Kidney (tissue), 14 donors: Measurements from ENCODE around the gene PNMA8C. TPM values are rescaled to one million over a fixed set of nuclear protein-coding genes. Genes with fewer than 3 reads are reported as not detected.

ENCODE experiments used
- DNase-seq, 5 donors: peaks; one replicate each; pipeline ENCODE4 v3.0.0-alpha.2; 2013 to 2020
- FAIRE-seq: peaks from 2 replicates; lab custom pipeline; 2012; peaks lifted over from hg19 to GRCh38; lab: Jason Lieb, UNC
- H3K27ac ChIP-seq, 2 donors: one replicate each; pipeline ENCODE4 v1.7.0; 2013; ENCODE audit warnings: low read depth in 2 of 2, low read length in 2 of 2, inconsistent platforms in 1 of 2
- H3K27me3 ChIP-seq: one replicate; pipeline ENCODE4 v1.7.1; 2013; ENCODE audit warnings: low read length, inconsistent platforms; ENCODE audit not compliant: control insufficient read depth, insufficient read depth
- H3K36me3 ChIP-seq, 3 donors: one replicate each; pipeline versions ENCODE4 v1.7.0 to v1.7.1; 2013; ENCODE audit warnings: low read length in 3 of 3, control low read depth in 1 of 3, inconsistent platforms in 1 of 3; ENCODE audit not compliant: insufficient read depth in 3 of 3, control insufficient read depth in 2 of 3
- H3K4me1 ChIP-seq, 3 donors: one replicate each; pipeline versions ENCODE4 v1.7.0 to v1.7.1; 2013; ENCODE audit warnings: low read length in 3 of 3, inconsistent platforms in 1 of 3, low read depth in 1 of 3; ENCODE audit not compliant: control insufficient read depth in 2 of 3, insufficient read depth in 2 of 3
- H3K4me3 ChIP-seq, 3 donors: one replicate each; pipeline versions ENCODE4 v1.7.0 to v1.8.1; 2013; ENCODE audit warnings: low read length in 3 of 3, control low read depth in 1 of 3, inconsistent platforms in 1 of 3
- H3K9ac ChIP-seq, 3 donors: one replicate each; pipeline versions ENCODE4 v1.7.0 to v1.7.1; 2013; ENCODE audit warnings: low read length in 3 of 3, control low read depth in 1 of 3, inconsistent platforms in 1 of 3
- H3K9me3 ChIP-seq, 3 donors: one replicate each; pipeline versions ENCODE4 v1.7.0 to v1.7.1; 2013; ENCODE audit warnings: low read length in 3 of 3, control low read depth in 1 of 3, inconsistent platforms in 1 of 3; ENCODE audit not compliant: control insufficient read depth in 2 of 3, insufficient read depth in 1 of 3
- intact Hi-C: fragments of 100-400 bp; cut with DNase I; formaldehyde crosslinking; loops from one replicate; pipeline ENCODE4 v1.11.1; 2022
- polyA plus RNA-seq: library from polyadenylated mRNA; stranded (reverse); fragments of 350-450 nt; fragmentation: Illumina TruSeq; extraction: RNeasy Lipid Tissue Mini Kit (QIAGEN cat#74804); gene quantifications from one replicate; pipeline ENCODE4 v1.2.3, GENCODE V29; 2014; ENCODE audit warnings: low read depth, low replicate concordance; ENCODE audit not compliant: insufficient read depth
- total RNA-seq: library from RNA; stranded (reverse); fragmentation: NEBNext Ultra II Directional; extraction: Animal tissue kit (Norgen Biotek cat#: 25700); gene quantifications from one replicate; pipeline ENCODE4 v1.2.1, GENCODE V29; 2021
- TF ChIP-seq, protein P1 (sequence below): IDR thresholded peaks from 3 replicates; pipeline ENCODE4 v1.5.1; 2012; ENCODE audit warnings: mild to moderate bottlenecking, moderate library complexity, borderline replicate concordance; ENCODE audit not compliant: insufficient read depth; ENCODE audit errors: extremely low read depth
- donor health status: control.
- donor health status: control.
- donor health status: control.
- donor health status: control.
- donor health status: control.
- donor health status: DM: yes; HTN: yes; CAD: no.
- donor health status: Normal renal cell carcinoma (clear cell type).

Gene PNMA8C
- total and polyA plus RNA-seq, 2 donors from 2014 or later = 0.09 TPM

GRCh38 chr19:46470376-46470775, 41.6 kb upstream of the PNMA8C start:
- FAIRE-seq (no peak), DNase-seq (peak in 1 of 5 donors; percentile 67)
- Histone ChIP-seq H3K27ac (no peak overlapping the region), H3K36me3 (no peaks in the 10 kb centered on the region), H3K4me1 (peaks cover 0 to 6% (median 5%) of the 10 kb centered on the region in 3 donors), H3K9me3 (no peaks in the 10 kb centered on the region), H3K4me3 (peak overlapping the region in 1 of 3 donors; percentile 50), H3K9ac (peak overlapping the region in 1 of 3 donors; percentile 75), H3K27me3 (no peaks in the 10 kb centered on the region)
- TF ChIP-seq, protein P1, sequence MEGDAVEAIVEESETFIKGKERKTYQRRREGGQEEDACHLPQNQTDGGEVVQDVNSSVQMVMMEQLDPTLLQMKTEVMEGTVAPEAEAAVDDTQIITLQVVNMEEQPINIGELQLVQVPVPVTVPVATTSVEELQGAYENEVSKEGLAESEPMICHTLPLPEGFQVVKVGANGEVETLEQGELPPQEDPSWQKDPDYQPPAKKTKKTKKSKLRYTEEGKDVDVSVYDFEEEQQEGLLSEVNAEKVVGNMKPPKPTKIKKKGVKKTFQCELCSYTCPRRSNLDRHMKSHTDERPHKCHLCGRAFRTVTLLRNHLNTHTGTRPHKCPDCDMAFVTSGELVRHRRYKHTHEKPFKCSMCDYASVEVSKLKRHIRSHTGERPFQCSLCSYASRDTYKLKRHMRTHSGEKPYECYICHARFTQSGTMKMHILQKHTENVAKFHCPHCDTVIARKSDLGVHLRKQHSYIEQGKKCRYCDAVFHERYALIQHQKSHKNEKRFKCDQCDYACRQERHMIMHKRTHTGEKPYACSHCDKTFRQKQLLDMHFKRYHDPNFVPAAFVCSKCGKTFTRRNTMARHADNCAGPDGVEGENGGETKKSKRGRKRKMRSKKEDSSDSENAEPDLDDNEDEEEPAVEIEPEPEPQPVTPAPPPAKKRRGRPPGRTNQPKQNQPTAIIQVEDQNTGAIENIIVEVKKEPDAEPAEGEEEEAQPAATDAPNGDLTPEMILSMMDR = no peak
- intact Hi-C loops = no loop called here

DNA sequence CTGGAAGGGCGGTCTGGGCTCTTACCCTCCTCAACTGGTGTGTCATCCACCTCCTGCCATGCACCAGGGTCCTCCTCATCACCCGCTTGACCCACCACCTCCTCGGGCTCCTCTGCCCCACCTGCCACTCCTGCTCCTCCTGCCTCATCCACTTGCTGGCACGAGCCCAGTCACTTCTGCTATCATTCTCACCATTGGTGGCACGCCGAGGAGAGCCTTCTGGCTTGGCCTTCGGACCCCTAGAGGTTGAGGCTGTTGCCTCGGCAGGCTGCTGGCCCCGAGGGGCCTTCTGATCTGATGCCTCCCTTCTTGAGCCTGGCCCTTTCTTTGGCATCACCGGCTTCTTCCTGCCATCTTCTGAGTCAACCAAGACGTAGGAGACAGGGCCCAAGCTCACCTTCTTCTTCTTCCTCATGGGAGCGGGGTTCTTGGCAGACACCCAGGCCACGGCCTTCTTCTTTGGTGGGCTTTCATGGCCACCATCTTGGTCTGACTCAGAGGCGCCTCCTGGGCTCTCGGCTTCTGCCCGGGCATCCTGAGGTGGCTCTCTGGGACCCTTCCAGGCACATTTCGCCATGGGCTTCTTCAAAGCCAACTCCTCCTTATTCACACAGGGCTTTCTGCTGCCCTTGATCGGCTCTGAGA, 40.9 kb upstream of the PNMA8C start:
- TF ChIP-seq, protein P1 = no peak
- DNase-seq = peak in 1 of 5 donors; percentile 61
- no peaks in the 10 kb centered on the region for H3K27me3 ChIP-seq
- H3K4me3 ChIP-seq = no peak overlapping the region
- H3K27ac ChIP-seq = no peak overlapping the region
- H3K9ac ChIP-seq = no peak overlapping the region
- no peaks in the 10 kb centered on the region for H3K9me3 ChIP-seq
- no peaks in the 10 kb centered on the region for H3K36me3 ChIP-seq
- intact Hi-C loops = no loop called here
- peaks cover 0 to 6% (median 5%) of the 10 kb centered on the region in 3 donors for H3K4me1 ChIP-seq
- no peak for FAIRE-seq

- FAIRE-seq (no peak), DNase-seq (peak in 2 of 5 donors; percentile 56 to 84)
- Histone ChIP-seq H3K9me3 (no peaks in the 10 kb centered on the region), H3K4me1 (peaks cover 0 to 4% (median 2%) of the 10 kb centered on the region in 3 donors), H3K9ac (no peak overlapping the region), H3K27ac (no peak overlapping the region), H3K27me3 (no peaks in the 10 kb centered on the region), H3K36me3 (no peaks in the 10 kb centered on the region), H3K4me3 (no peak overlapping the region)
- intact Hi-C loops = no loop called here
- TF ChIP-seq, protein P1 = no peak
Measured at GRCh38 chr19:46466536-46467196, 37.9 kb upstream of the PNMA8C start.
